GM21390 (cell line): ENCODE data around the gene TMEM94.

Experiments
- ATAC-seq: cut with Tn5 transposase; IDR thresholded peaks from one replicate; pipeline ENCODE4 v1.9.1; 2021; ENCODE audit not compliant: unreplicated experiment

Gene TMEM94

DNA sequence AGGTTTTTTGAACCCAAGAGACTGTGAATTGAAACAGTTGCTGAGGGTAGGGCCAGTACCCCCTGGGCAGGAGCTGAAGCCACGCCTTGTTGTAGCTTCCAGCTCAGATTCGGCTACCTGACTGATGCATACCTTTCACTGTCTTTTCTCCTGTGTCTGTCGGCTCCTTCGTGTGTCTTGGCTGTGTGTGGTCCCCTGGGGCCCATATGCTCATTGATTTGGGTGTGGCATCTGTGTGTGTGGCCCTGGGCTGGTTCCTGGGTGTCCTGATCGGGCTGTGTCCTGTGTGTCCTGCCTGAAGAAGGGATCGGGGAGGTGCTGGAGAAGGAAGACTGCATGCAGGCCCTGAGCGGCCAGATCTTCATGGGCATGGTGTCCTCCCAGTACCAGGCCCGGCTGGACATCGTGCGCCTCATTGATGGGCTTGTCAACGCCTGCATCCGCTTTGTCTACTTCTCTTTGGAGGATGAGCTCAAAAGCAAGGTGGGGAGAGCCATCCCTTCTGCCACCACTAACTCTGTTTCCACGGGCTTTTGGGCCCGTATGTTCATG is 38.0 kb downstream of the TMEM94 start:
- ATAC-seq = no peak

DNA sequence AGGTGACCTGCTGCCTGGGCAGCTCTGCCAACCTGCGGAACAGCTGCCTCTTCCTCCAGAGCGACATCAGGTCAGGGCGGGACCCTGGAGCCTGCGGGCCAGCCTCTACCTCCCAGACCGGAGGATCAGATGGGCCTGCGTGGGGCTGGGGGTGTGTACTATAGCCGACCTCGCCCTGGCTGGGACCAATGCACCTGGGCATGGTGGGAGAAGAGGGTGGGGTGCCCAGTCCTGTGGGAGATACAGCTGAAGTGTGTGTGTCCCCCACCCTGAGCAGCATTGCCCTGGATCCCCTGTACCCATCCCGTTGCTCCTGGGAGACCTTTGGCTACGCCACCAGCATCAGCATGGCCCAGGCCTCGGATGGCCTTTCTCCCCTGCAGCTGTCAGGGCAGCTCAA is 39.6 kb downstream of the TMEM94 start:
- no peak for ATAC-seq

DNA sequence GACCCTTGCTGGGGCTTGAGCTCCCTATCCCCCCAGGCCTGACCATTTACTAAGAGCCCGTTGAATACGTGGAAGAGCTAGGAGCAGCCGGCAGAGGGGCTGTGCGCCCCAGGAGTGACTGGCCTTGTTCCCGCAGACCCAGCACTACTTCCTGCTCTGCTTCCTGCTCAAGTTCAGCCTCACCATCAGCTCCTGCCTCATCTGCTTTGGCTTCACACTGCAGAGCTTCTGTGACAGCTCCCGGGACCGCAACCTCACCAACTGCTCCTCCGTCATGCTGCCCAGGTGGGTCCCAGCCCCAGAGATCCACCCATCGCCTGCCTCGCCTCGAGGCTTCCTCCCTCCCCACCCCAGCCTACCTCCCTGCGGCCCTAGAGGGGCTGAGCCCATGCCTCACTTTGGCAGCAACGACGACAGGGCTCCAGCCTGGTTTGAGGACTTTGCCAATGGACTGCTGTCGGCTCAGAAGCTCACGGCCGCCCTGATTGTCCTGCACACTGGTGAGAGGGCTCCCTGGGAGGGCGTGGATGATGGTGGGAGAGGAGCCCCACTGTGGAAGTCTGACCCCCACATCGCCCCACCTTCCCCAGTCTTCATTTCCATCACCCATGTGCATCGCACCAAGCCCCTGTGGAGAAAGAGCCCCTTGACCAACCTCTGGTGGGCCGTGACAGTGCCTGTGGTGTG is 41.7 kb downstream of the TMEM94 start:
- no peak for ATAC-seq

DNA sequence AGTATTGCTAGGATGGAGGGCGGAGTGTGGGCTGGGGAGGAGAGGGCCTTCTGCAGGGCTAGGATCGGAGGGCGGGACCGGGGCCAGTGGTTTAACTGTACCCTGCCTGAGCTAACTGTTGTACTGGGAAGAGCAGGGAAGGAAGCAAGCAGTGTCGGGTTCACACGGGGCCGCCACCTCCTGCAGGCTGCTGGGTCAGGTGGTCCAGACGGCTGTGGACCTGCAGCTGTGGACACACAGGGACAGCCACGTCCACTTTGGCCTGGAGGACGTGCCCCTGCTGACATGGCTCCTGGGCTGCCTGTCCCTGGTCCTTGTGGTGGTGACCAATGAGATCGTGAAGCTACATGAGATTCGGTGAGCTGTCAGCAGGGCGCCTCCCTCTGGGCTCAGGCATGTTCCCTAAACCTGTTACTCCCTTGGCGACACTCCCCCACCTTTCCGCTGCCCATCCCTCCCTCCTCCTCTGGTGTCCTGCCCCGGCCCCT is 42.3 kb downstream of the TMEM94 start:
- no peak for ATAC-seq

DNA sequence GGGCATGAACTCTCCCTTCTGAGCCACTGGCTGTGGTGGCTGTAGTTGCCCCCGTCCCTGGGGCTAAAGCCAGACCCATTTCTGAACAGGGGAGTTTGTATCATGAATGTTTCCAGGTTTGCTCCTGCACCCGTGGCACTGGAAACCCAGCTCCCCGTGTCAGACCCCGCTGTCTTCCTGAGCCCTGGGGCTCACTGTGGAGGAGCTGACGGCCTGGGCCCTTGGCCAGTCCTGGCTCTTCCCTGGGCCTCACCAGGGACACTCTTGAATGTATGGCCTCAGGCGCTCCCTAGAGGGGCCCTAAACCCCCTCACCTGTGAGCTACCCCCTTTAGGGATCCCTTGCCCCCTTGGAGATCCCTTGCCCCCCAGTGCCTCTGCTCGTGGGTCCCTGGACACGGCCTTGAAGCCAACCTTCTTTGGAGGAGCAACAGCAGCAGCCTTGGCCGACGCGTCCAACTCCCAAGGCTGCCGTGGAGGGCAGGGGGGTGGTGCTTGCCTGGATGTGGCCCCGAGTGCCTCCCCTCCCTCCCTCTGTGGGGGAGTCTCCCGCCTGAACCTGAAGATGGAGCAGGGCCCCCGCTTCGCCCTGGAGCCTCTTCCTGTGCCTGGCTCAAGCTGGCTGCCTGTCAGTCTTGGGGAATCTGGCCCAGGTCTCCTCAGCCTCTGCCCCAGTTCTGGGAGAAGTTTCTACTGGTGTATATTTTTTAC is 43.0 kb downstream of the TMEM94 start:
- ATAC-seq = no peak

DNA sequence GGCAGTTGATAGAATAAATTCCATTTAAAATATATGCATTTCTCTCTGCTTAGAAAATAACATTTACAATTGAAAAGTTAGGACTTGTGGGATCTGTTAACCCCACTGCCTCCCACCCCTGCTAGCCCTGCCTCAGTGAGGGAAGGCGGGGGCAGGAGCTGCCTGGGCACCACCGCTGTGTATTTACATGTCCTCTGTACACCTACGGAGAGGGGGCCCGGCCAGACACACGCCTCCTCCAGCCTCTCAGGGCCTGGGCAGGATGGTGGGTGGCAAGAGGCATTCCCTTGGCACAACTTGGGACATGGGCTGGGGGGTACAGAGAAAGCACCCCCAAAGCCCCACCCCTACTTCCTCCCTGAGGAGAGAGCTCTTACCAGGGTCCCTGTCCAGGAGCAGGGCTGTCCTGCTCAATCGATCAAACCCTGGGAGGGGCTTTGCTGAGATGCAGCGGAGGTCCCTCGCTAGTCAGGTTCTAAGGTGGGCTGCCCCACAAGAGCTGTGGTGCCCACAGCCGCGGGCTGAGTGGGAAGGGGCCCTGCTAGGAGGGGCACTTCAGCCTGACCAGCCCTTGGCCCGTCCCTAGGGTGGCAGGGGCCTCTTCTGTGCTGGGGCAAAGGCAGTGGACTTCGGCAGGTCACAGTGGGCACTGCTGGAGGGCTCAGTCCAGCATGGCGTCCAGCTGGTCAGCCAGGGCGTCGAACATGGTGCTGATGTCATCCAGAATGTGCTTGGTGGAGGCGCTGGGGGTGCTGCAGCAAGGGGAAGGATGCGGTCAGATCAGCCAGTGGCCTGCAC is 44.2 kb downstream of the TMEM94 start:
- no peak for ATAC-seq

DNA sequence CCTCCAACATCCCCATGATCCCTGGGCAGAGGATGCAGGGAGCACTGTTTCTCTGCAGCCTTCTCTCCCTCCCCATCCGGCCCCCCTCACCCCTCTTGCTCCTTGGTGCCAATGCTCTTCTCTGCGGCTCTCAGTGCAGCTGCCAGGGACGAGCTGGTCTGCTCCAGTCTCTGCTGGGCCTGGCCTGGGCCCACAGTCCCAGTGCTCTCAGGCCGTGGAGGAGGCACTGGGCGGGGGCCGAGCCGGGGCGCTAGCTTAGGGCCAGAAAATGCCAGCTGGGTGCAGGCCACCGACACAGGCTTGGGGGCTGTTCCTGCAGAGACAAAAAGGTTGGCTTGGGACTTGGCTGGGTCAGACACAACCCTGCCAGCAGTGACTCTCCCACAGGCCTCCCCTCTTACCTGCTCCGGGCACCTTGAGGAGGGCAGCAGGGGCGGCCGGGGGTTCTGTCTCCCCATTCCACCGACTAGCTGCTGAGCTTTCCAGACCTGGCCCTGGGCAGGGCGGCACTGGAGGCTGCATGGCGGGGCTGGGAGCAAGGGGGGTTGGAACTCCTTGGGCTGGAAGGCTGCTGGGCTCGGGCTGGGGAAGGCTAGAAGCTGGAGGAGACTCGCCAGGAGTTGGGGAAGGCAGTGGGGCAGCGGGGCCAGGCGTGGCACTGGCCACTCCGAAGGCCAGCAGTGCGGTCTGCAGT is 45.1 kb downstream of the TMEM94 start:
- no peak for ATAC-seq

DNA sequence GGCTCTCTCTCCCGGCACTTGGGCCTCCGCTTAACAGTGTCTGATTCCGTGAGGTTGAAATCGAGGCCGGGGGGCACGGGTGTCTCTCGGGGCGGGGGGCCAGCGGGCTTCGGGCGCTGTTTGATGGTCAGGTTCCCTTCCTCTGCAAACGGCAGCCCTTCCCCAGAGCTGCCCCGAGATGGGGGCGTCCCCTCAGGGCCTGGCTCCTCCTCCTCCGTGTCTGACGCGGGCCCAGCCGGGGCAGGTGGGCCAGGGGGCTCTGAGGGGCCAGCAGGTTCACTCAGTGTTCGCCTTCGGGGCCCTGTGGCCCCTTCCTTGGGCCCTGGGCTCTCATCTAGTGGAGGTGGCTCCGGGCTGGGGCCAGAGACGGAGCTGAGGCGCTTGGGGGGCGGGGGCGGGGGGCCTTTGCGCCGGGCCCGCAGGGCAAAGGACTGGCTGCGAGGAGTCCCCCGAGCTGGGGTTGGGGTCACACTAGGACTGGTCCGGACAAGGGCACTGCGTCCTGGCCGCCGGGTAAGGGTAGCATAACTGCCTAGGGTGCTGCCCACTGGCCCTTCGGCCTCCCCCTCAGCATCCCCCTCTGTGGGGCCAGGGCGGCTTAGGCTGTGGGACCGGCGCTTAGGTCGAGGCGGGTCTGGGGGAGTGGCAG is 45.8 kb downstream of the TMEM94 start:
- no peak for ATAC-seq

DNA sequence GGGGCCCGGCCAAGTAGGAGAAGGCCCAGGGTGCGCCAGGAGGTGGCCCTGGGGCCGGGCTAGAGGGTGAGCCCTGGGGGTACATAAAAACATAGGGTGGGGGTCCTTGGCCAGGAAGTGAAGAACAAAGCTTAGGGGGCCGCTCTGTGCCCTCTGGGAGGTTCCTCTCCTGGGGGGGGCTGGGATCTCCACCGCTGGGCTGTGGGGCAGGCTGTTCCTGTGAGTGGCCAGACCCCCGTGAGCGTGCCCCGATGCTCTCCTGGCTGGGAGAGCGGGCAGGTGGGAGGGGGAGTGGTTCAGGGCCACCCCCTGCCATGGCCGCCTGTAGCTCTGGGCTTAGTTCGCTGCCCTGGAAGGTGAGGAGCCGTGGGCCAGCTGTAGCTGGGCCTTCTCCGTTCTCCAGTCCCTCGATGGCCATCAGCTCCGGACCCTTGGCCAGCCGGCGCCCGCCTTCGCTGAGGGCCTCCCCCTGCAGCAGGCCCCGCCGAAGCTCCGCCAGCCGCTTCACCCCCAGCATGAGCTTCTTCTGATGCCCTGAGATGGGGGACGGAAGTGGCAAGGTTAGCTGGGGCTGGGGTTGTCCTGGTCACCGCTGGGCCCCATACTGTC is 46.4 kb downstream of the TMEM94 start:
- ATAC-seq = no peak

DNA sequence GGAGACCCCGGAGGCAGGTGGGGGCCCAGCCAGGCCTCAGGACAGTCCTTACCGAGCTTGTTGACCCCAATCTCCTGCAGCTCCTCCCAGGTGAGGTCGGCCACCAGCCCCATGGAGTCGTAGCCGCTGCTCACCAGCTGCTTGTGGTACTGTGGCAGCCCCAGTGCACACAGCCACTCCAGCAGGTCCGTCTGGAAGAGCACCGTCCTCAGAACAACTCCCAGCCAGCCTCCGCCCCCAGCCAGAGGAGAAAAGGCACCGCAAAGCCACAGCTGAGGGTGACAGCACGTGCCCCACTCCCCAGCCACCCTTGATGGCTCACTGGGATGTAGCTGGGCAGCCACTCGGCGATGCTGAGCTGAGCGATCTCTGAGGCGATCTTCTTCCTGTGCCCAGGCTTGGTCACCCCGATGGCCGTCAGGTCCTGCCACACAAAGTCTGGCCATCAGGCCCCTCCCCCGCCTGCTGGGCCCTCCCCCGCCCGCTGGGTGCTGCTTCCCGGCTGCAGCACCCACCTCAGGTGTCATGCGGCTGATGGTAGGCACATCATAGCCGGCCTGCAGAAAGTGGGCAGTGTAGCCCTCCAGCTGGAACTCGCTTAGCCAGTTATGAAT is 47.0 kb downstream of the TMEM94 start:
- ATAC-seq = no peak

DNA sequence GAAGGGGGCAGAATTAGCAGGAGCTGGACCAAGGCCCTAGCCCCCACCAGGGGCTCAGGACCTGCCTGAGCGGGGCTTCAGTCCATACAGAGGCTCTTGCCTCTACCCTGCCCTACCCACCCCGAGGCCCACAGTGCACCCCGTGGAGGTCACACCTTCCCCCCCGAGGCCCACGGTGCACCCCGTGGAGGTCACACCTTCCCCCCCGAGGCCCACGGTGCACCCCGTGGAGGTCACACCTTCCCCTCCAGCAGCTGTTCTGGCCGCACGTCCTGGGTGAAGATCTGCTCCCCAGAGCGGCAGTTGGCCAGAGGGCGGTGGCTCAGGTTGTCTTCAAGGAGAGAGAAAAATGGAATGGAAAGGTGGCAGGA is 47.5 kb downstream of the TMEM94 start:
- ATAC-seq = no peak

DNA sequence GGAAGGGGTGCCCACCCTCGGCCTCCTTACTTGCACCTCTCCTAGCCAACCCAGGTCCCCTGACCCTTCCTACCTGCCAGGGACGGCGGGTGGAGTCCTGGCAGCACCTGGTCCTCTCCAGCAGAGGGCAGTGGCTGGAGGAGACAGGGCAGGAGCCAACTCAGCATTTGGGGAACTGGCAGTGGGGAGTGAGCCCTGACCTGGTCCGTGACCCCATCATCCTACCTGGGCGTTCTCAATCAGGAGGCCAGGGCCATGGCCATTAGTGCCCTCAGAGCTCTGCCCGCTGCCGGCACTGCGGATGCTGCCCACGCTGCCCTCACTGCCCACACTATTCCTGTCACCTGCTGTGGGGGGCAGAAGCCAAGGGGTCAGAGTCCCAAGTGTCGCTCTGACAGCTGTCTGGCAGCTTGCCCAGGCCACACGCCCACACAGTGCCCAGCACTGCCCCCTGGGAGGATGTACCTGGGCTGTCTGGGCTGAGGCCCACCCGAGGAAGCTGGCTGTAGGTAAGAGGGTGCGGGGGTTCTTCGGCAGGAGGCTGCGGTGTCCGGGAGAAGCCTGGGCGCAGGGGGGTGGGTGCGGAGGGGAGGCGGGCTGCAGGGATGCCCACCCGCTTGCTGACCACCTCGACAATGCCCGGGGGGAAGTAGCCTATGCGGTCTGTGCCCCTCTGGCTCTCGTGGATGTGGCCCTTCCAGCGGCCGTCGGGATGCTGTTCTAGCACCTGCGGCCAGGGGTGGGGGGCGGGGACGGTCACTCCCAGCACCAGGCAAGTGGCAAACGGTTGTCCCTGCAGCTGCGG is 48.1 kb downstream of the TMEM94 start:
- no peak for ATAC-seq

DNA sequence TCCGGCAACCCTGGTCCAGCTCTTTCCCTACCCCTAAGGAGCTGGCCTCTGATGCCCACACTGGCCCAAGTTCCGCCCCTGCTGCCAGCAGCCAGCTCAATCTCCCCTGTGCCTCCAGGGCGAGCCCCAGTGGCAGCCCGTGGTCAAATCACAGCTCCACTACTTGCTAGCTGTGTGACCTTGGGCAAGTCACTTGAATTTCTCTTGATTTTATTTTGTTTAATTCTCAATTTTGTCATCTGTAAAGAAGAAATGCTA is 48.6 kb downstream of the TMEM94 start:
- no peak for ATAC-seq

DNA sequence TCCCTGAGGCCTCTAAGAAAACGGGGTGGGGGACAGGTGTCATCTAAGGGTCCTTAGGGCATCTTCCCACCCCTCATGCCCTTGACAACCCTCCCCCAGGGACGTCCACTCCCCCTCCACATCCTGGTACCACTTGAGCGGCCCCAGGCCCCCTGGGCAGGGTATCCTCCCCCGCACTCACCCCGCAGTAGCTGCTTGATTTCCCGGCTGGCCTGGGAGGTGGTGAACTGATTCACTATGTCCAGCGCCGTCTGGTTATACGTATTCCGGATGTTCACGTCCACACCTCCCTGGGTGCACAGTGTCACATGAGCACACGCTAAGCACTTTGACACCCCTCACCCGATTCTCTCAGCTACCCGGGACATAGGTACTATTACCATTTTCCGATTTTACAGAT is 49.2 kb downstream of the TMEM94 start:
- ATAC-seq = no peak

DNA sequence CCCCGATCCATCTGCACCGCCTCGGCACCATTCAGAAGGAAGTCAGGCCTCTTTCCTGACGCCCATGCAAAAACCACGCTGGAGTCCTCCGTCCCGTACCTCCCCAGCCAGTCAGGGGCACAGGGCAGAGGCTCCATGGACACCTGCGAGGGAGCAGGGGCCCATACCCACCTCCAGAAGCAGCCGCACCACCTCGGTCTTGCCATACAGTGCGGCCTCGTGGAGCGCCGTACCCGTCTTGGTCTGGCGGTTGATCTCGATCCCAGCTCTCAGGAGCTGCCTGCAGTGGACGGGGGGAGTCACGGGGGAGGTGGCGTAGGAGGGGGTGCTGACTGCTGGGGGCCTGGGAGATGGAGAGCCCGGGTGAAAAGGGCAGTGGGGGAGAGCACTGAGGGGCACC is 49.7 kb downstream of the TMEM94 start:
- no peak for ATAC-seq

DNA sequence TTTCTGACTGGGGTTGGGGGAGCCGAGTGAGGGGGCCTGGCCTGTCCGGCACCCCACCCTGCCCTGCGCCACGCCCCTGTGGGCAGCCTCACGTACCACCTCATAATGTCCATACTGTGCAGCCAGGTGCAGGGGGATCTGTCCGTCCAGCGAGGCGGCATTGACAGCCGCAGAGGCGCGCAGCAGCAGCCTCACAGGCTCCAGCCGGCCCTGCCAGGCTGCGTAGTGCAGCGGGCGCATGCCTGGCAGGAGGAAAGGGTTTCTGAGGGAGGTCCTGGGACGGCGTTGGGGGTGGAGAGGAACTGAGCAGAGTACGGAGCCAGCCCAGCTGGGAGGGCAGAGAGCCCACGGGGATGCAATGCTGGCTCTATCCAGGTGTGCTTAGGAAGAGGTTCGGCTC is 50.5 kb downstream of the TMEM94 start:
- no peak for ATAC-seq

DNA sequence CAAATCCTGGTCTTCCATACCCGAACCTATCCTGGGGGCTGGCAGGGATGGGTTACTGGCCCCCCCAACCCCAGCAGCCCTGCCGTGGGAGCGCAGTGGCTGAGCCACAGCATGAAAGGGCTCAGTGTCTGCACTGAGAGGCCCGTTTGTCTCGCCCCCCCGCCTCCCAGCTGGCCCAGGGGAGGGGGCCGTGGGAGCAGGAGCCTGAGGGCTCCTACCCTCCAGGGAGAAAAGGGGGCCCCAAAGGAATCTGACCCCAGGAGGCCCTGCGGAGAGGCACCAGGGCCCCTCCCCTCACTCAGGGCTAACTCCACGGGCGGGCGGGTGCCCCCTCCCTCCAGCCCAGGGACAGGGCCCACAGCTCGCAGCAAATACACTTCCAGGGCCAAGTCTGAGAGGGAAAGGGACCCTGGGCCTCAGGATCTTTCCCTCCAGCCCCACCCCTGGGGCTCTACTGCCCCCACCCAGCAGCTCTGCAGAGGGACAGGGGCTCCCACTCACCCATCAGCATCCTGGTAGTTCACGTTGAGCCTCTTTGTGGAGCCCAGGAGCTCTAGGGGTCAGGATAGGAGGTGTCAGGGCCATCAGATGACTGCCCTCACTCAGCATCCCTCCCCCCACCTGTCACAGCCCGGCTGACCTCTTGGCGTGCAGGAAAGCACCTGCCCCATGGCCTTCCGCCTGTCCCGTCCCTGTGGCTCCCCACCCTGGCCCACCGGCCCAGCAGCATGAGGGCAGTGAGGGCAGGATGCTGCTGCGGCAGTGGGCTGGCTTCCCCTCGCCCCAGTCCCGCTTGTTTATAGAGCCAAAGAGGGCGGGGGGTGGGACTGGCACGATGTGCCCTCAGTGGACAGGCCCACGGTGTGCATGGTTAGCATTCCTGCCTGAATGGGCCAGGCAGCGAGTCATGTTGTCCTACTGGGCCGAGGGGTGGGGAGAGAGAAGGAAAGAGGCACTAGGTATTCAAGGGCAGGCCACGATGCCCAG is 51.6 kb downstream of the TMEM94 start:
- no peak for ATAC-seq

DNA sequence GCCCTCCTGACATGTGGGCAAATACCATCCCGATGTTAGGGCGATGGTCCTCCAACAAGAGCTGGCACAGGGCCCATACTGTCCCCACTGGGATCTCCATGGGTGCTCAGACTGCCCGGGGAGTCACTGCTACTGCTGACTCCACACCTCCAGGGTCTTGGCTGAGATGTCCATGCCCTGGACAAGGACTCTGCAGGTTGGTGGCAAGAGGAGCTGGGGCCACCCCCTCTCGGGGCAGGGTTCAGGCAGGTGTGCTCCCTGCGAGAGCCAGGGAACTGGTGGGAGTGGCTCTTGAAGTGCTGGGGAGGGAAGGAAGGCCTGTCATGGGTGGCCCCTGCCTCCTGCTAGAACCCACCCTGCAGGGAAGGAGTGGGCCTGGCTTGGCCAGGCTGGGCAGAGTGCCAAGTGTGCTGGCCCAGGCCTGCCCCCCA is 52.5 kb downstream of the TMEM94 start:
- ATAC-seq = no peak
